Breast epithelium (tissue), 4 donors: ENCODE results near the gene BCAP31. TPM values are rescaled to one million over a fixed set of nuclear protein-coding genes. Genes with fewer than 3 reads are reported as not detected.
"Not testable (repeated sequence)": the region's sequence is repeated elsewhere in the genome, so short reads cannot be mapped to it uniquely, and the experiment has no call there.

Experiments
- DNase-seq, 2 donors: peaks; one replicate each; pipeline ENCODE4 v3.0.0-alpha.2; 2019; ENCODE audit warnings: low spot score in 2 of 2
- H3K27ac ChIP-seq, 2 donors: fragments of 200-600 bp; sonication (generic) in 1 of 2; one replicate each; pipeline ENCODE4 v1.5.1; 2016 to 2019; ENCODE audit warnings: mild to moderate bottlenecking in 1 of 2
- H3K27me3 ChIP-seq, 2 donors: fragments of 200-600 bp; sonication (generic) in 1 of 2; one replicate each; pipeline versions ENCODE4 v1.5.1 to v1.6.0; 2017 to 2019; ENCODE audit warnings: control low read depth in 1 of 2, mild to moderate bottlenecking in 1 of 2
- H3K36me3 ChIP-seq: fragments of 200-600 bp; one replicate; pipeline ENCODE4 v1.5.1; 2019
- H3K4me1 ChIP-seq, 2 donors: fragments of 200-600 bp; sonication (generic); one replicate each; pipeline ENCODE4 v1.5.1; 2016 to 2019; ENCODE audit warnings: control low read depth in 1 of 2
- H3K4me3 ChIP-seq, 3 donors: fragments of 200-600 bp; sonication (generic); 1 replicate in 2 of 3; 2 replicates in 1 of 3; pipeline ENCODE4 v1.5.1; 2016 to 2019; ENCODE audit warnings: mild to moderate bottlenecking in 3 of 3, moderate library complexity in 2 of 3
- H3K9me3 ChIP-seq, 2 donors: fragments of 200-600 bp; sonication (generic) in 1 of 2; one replicate each; pipeline ENCODE4 v1.5.1; 2016 to 2019; ENCODE audit warnings: control low read depth in 1 of 2
- CTCF ChIP-seq, 3 donors: fragments of 450-650 bp; IDR thresholded peaks; one replicate each; pipeline ENCODE4 v1.5.1; 2016 to 2017; ENCODE audit warnings: antibody characterized with exemption in 3 of 3, mild to moderate bottlenecking in 3 of 3, moderate library complexity in 3 of 3
- POLR2A ChIP-seq: fragments of 450-650 bp; IDR thresholded peaks from one replicate; pipeline ENCODE4 v1.6.1; 2016; ENCODE audit warnings: antibody characterized with exemption, mild to moderate bottlenecking, moderate library complexity
- POLR2AphosphoS5 ChIP-seq, 3 donors: sonication (generic); formaldehyde crosslinking; IDR thresholded peaks; one replicate each; pipeline ENCODE4 v1.6.1; 2017; ENCODE audit warnings: antibody characterized with exemption in 3 of 3
- intact Hi-C: fragments of 100-400 bp; cut with DNase I; formaldehyde crosslinking; loops from one replicate; pipeline ENCODE4 v1.15.1; 2023; ENCODE audit warnings: low total_unique reads
- total RNA-seq, 3 donors: library from RNA; depleted of rRNA; stranded (reverse); fragments of >200 nt; gene quantifications; one replicate each; pipeline ENCODE4 v1.1.0, GENCODE V29; 2016

The BCAP31 gene
- total RNA-seq, 3 donors from 2014 or later: 120 to 245 (median 129) TPM

GRCh38 chrX:153697924-153698865 is 26.0 kb downstream of the BCAP31 start:
- DNase-seq: no peak
- Histone ChIP-seq H3K27me3 (peaks cover 2 to 28% of the 10 kb centered on the region in 2 donors), H3K4me1 (no peaks in the 10 kb centered on the region), H3K4me3 (no peak overlapping the region), H3K36me3 (no peaks in the 10 kb centered on the region), H3K27ac (no peak overlapping the region), H3K9me3 (no peaks in the 10 kb centered on the region)
- no peak for TF ChIP-seq POLR2AphosphoS5 (IDR thresholded peaks at IDR 0.05)
- TF ChIP-seq POLR2A: no peak
- no peak for TF ChIP-seq CTCF (IDR thresholded peaks at IDR 0.05)
- intact Hi-C loops: no loop called here

- H3K4me3 ChIP-seq, H3K36me3 ChIP-seq, H3K27ac ChIP-seq, intact Hi-C loops, DNase-seq, H3K9me3 ChIP-seq, H3K4me1 ChIP-seq: not testable (repeated sequence)
- peaks cover 0 to 27% of the 10 kb centered on the region in 2 donors for H3K27me3 ChIP-seq
Measured at GRCh38 chrX:153696986-153697722, 27.0 kb downstream of the BCAP31 start.

GRCh38 chrX:153696538-153696937 is 27.6 kb downstream of the BCAP31 start:
- H3K9me3 ChIP-seq, DNase-seq, H3K4me1 ChIP-seq, H3K27ac ChIP-seq, intact Hi-C loops, H3K4me3 ChIP-seq, H3K36me3 ChIP-seq: not testable (repeated sequence)
- H3K27me3 ChIP-seq: peaks cover 0 to 24% of the 10 kb centered on the region in 2 donors

DNA sequence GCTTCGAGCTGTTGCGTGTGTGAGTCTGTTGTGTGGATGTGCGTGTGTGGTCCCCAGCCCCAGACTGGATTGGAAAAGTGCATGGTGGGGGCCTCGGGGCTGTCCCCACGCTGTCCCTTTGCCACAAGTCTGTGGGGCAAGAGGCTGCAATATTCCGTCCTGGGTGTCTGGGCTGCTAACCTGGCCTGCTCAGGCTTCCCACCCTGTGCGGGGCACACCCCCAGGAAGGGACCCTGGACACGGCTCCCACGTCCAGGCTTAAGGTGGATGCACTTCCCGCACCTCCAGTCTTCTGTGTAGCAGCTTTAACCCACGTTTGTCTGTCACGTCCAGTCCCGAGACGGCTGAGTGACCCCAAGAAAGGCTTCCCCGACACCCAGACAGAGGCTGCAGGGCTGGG is 28.1 kb downstream of the BCAP31 start:
- Histone ChIP-seq H3K27me3 (peaks cover 0 to 20% of the 10 kb centered on the region in 2 donors), H3K36me3 (no peaks in the 10 kb centered on the region), H3K4me3 (no peak overlapping the region), H3K4me1 (no peaks in the 10 kb centered on the region), H3K9me3 (no peaks in the 10 kb centered on the region), H3K27ac (no peak overlapping the region)
- DNase-seq: no peak
- intact Hi-C loops: no loop called here
- TF ChIP-seq POLR2A: no peak
- no peak for TF ChIP-seq POLR2AphosphoS5 (IDR thresholded peaks at IDR 0.05)
- TF ChIP-seq CTCF (IDR thresholded peaks at IDR 0.05): no peak

DNA sequence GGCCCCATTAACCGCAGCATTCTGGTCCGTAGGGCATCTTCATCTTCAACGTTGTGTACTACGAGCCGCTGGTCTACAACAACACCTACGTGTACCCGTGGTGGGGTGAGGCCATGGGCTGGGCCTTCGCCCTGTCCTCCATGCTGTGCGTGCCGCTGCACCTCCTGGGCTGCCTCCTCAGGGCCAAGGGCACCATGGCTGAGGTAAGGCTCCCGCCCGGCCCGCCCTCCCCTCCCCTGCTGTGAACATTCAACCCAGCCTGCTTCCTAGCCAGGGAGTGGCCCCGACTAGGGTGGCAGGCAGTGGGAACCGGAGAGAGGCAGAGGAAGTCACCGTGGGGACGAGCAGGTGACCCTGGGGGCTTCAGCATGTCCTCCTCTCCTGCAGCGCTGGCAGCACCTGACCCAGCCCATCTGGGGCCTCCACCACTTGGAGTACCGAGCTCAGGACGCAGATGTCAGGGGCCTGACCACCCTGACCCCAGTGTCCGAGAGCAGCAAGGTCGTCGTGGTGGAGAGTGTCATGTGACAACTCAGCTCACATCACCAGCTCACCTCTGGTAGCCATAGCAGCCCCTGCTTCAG is 29.4 kb downstream of the BCAP31 start:
- Histone ChIP-seq H3K9me3 (no peaks in the 10 kb centered on the region), H3K36me3 (no peaks in the 10 kb centered on the region), H3K4me1 (no peaks in the 10 kb centered on the region), H3K4me3 (no peak overlapping the region), H3K27me3 (peaks cover 0 to 22% of the 10 kb centered on the region in 2 donors), H3K27ac (no peak overlapping the region)
- intact Hi-C loops: no loop called here
- TF ChIP-seq POLR2AphosphoS5 (IDR thresholded peaks at IDR 0.05) (no peak), CTCF (IDR thresholded peaks at IDR 0.05) (no peak), POLR2A (no peak)
- DNase-seq: no peak

- H3K27me3 ChIP-seq: peaks cover 0 to 23% of the 10 kb centered on the region in 2 donors
- H3K36me3 ChIP-seq, DNase-seq, H3K4me1 ChIP-seq, H3K4me3 ChIP-seq, H3K27ac ChIP-seq, intact Hi-C loops, H3K9me3 ChIP-seq: not testable (repeated sequence)
Measured at GRCh38 chrX:153694256-153694655, 29.9 kb downstream of the BCAP31 start.
